SK-N-SH treated with all-trans-retinoic acid at 6 μM for 48 hours (cell line): Measurements from ENCODE around the gene RAMACL.

Source experiments
- ATAC-seq: fragments of 200-7000 bp; cut with Tn5 transposase; 3 replicates; pipeline ENCODE4 v1.9.1; 2020; ENCODE audit warnings: mild to moderate bottlenecking, moderate library complexity
- ARNTL ChIP-seq: fragments of 450-650 bp; formaldehyde crosslinking; IDR thresholded peaks from 2 replicates; pipeline ENCODE4 v1.5.0; 2020; ENCODE audit warnings: low read depth, mild to moderate bottlenecking, moderate library complexity, borderline replicate concordance
- BACH2 ChIP-seq: fragments of 250-450 bp; sonication (Bioruptor Pico); IDR thresholded peaks from 2 replicates; pipeline ENCODE4 v1.9.0; 2021; ENCODE audit warnings: mild to moderate bottlenecking, borderline replicate concordance
- CSDC2 ChIP-seq: fragments of 250-450 bp; sonication (Bioruptor Pico); IDR thresholded peaks from 2 replicates; pipeline ENCODE4 v1.5.0; 2020; ENCODE audit warnings: mild to moderate bottlenecking, moderate library complexity
- GLIS3 ChIP-seq: fragments of 250-450 bp; sonication (Bioruptor Pico); IDR thresholded peaks from 2 replicates; pipeline ENCODE4 v1.5.0; 2020; ENCODE audit warnings: mild to moderate bottlenecking, moderate library complexity
- ISL1 ChIP-seq: fragments of 250-450 bp; sonication (Bioruptor Pico); IDR thresholded peaks from 2 replicates; pipeline ENCODE4 v2.1.2; 2022; ENCODE audit warnings: mild to moderate bottlenecking, moderate library complexity
- SNAI2 ChIP-seq: fragments of 250-450 bp; sonication (Bioruptor Pico); IDR thresholded peaks from 2 replicates; pipeline ENCODE4 v1.5.0; 2020; ENCODE audit warnings: mild to moderate bottlenecking, moderate library complexity
- ZC3H10 ChIP-seq: fragments of 250-450 bp; sonication (Bioruptor Pico); IDR thresholded peaks from 2 replicates; pipeline ENCODE4 v1.5.1; 2021; ENCODE audit warnings: mild to moderate bottlenecking, moderate library complexity
- ZFP3 ChIP-seq: fragments of 250-450 bp; sonication (Bioruptor Pico); IDR thresholded peaks from 2 replicates; pipeline ENCODE4 v1.5.0; 2020; ENCODE audit warnings: mild to moderate bottlenecking, moderate library complexity
- ZFP30 ChIP-seq: fragments of 450-650 bp; formaldehyde crosslinking; IDR thresholded peaks from 2 replicates; pipeline ENCODE4 v1.5.0; 2022; ENCODE audit warnings: mild to moderate bottlenecking, moderate library complexity
- ZNF565 ChIP-seq: fragments of 450-650 bp; formaldehyde crosslinking; conservative IDR thresholded peaks from 2 replicates; pipeline ENCODE4 v1.5.0; 2020; ENCODE audit warnings: low read depth, mild to moderate bottlenecking, moderate library complexity
- ZNF8 ChIP-seq: fragments of 450-650 bp; formaldehyde crosslinking; IDR thresholded peaks from 2 replicates; pipeline ENCODE4 v1.5.0; 2020; ENCODE audit warnings: mild to moderate bottlenecking, moderate library complexity
- TF ChIP-seq, protein P1 (sequence below): fragments of 250-450 bp; sonication (Bioruptor Pico); IDR thresholded peaks from 2 replicates; pipeline ENCODE4 v1.5.1; 2020; ENCODE audit warnings: low read depth, mild to moderate bottlenecking, moderate library complexity
- TF ChIP-seq, protein P2 (sequence below): fragments of 250-450 bp; sonication (Bioruptor Pico); IDR thresholded peaks from 2 replicates; pipeline ENCODE4 v1.5.0; 2020; ENCODE audit warnings: mild to moderate bottlenecking, moderate library complexity
- TF ChIP-seq, protein P3 (sequence below): fragments of 250-450 bp; sonication (Bioruptor Pico); IDR thresholded peaks from 2 replicates; pipeline ENCODE4 v1.8.0; 2021; ENCODE audit warnings: low read depth, mild to moderate bottlenecking, moderate library complexity, borderline replicate concordance
- TF ChIP-seq, protein P4 (sequence below): fragments of 250-450 bp; sonication (Bioruptor Pico); IDR thresholded peaks from 2 replicates; pipeline ENCODE4 v1.5.1; 2021; ENCODE audit warnings: mild to moderate bottlenecking, moderate library complexity
- TF ChIP-seq, protein P5 (sequence below): fragments of 250-450 bp; sonication (Bioruptor Pico); IDR thresholded peaks from 2 replicates; pipeline ENCODE4 v1.8.0; 2020; ENCODE audit warnings: mild to moderate bottlenecking, moderate library complexity, borderline replicate concordance

The RAMACL gene

DNA sequence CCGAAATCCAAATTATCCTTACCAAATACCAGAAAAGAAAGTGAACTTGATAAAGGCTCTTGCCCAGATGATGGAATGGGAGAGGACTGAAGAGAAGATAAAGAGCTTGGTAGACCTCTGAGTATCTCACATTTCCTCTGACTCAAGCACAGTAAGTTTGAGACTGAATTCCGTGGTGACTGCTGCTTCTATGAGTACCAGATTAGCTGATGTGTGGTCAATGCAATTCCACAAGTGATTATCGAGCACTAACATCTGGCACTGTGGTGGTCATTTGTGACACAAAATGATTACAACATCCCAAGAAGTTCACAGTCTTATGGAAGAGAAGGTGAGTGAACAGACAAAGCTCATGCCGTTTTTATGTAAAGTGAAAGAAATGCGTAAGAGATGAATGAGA, 43.1 kb upstream of the RAMACL start:
- no peak for ATAC-seq
- TF ChIP-seq, protein P1, sequence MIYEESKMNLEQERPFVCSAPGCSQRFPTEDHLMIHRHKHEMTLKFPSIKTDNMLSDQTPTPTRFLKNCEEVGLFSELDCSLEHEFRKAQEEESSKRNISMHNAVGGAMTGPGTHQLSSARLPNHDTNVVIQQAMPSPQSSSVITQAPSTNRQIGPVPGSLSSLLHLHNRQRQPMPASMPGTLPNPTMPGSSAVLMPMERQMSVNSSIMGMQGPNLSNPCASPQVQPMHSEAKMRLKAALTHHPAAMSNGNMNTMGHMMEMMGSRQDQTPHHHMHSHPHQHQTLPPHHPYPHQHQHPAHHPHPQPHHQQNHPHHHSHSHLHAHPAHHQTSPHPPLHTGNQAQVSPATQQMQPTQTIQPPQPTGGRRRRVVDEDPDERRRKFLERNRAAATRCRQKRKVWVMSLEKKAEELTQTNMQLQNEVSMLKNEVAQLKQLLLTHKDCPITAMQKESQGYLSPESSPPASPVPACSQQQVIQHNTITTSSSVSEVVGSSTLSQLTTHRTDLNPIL (CRISPR knock-in tag), result no peak
- TF ChIP-seq ZC3H10 (CRISPR knock-in tag) (no peak), CSDC2 (CRISPR knock-in tag) (no peak), ZNF8 (CRISPR knock-in tag) (no peak), ARNTL (CRISPR knock-in tag) (no peak), ZFP3 (CRISPR knock-in tag) (no peak), ZFP30 (CRISPR knock-in tag) (no peak), BACH2 (CRISPR knock-in tag) (no peak), GLIS3 (CRISPR knock-in tag) (no peak)
- TF ChIP-seq, protein P2, sequence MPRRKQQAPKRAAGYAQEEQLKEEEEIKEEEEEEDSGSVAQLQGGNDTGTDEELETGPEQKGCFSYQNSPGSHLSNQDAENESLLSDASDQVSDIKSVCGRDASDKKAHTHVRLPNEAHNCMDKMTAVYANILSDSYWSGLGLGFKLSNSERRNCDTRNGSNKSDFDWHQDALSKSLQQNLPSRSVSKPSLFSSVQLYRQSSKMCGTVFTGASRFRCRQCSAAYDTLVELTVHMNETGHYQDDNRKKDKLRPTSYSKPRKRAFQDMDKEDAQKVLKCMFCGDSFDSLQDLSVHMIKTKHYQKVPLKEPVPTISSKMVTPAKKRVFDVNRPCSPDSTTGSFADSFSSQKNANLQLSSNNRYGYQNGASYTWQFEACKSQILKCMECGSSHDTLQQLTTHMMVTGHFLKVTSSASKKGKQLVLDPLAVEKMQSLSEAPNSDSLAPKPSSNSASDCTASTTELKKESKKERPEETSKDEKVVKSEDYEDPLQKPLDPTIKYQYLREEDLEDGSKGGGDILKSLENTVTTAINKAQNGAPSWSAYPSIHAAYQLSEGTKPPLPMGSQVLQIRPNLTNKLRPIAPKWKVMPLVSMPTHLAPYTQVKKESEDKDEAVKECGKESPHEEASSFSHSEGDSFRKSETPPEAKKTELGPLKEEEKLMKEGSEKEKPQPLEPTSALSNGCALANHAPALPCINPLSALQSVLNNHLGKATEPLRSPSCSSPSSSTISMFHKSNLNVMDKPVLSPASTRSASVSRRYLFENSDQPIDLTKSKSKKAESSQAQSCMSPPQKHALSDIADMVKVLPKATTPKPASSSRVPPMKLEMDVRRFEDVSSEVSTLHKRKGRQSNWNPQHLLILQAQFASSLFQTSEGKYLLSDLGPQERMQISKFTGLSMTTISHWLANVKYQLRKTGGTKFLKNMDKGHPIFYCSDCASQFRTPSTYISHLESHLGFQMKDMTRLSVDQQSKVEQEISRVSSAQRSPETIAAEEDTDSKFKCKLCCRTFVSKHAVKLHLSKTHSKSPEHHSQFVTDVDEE (CRISPR knock-in tag), result no peak
- TF ChIP-seq, protein P3, sequence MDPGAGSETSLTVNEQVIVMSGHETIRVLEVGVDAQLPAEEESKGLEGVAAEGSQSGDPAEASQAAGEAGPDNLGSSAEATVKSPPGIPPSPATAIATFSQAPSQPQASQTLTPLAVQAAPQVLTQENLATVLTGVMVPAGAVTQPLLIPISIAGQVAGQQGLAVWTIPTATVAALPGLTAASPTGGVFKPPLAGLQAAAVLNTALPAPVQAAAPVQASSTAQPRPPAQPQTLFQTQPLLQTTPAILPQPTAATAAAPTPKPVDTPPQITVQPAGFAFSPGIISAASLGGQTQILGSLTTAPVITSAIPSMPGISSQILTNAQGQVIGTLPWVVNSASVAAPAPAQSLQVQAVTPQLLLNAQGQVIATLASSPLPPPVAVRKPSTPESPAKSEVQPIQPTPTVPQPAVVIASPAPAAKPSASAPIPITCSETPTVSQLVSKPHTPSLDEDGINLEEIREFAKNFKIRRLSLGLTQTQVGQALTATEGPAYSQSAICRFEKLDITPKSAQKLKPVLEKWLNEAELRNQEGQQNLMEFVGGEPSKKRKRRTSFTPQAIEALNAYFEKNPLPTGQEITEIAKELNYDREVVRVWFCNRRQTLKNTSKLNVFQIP (CRISPR knock-in tag), result no peak
- TF ChIP-seq, protein P4, sequence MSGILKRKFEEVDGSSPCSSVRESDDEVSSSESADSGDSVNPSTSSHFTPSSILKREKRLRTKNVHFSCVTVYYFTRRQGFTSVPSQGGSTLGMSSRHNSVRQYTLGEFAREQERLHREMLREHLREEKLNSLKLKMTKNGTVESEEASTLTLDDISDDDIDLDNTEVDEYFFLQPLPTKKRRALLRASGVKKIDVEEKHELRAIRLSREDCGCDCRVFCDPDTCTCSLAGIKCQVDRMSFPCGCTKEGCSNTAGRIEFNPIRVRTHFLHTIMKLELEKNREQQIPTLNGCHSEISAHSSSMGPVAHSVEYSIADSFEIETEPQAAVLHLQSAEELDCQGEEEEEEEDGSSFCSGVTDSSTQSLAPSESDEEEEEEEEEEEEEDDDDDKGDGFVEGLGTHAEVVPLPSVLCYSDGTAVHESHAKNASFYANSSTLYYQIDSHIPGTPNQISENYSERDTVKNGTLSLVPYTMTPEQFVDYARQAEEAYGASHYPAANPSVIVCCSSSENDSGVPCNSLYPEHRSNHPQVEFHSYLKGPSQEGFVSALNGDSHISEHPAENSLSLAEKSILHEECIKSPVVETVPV (CRISPR knock-in tag), result no peak
- TF ChIP-seq, protein P5, sequence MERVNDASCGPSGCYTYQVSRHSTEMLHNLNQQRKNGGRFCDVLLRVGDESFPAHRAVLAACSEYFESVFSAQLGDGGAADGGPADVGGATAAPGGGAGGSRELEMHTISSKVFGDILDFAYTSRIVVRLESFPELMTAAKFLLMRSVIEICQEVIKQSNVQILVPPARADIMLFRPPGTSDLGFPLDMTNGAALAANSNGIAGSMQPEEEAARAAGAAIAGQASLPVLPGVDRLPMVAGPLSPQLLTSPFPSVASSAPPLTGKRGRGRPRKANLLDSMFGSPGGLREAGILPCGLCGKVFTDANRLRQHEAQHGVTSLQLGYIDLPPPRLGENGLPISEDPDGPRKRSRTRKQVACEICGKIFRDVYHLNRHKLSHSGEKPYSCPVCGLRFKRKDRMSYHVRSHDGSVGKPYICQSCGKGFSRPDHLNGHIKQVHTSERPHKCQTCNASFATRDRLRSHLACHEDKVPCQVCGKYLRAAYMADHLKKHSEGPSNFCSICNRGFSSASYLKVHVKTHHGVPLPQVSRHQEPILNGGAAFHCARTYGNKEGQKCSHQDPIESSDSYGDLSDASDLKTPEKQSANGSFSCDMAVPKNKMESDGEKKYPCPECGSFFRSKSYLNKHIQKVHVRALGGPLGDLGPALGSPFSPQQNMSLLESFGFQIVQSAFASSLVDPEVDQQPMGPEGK (CRISPR knock-in tag), result no peak

DNA sequence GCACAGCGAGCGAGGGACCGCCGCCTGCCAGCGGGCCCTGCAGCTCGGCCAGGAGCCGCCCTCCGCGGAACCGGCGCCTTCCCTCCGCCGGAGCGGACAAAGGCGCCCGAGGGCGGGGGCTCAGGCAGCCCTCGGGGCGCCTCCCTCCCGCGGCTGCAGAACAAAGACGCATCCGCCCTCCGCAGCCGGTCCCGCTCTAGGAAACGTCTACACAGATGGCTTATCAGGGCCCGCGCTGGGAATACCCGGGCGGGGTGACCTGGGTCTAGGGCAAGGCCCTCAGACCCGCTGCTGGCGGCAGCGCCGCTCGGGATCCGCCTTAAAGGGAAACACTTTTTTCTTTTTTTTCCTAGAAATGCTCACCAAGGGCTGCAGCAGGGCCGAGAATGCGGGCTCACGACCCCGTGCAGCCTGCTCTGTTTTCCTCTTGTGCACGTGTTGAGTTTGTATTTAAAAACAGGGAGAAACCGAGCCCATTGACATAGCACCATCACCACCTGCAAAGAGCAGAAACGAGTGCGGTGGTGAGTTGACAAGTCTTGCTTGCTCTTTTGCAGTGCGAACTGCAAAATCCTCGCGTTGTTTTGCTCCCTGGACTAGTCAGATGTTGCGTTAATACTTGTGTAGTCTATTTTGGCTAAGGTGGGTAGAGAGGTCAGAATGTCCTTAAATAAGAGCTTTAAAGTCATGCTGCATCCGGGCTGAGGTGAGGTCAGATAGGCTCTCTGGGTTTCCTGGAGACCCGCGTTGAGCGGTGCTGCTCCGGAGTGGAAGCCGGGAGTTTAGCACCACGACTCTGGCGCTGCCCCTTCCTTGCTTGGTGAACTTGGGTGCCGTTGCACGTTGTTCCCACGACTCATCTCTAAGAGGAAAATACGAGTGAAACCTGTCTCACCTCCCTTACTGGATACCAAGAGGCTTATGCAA, 41.7 kb upstream of the RAMACL start:
- TF ChIP-seq ZFP3 (CRISPR knock-in tag) (peak; percentile 87), ARNTL (CRISPR knock-in tag) (no peak)
- ATAC-seq, result peak; percentile 43

DNA sequence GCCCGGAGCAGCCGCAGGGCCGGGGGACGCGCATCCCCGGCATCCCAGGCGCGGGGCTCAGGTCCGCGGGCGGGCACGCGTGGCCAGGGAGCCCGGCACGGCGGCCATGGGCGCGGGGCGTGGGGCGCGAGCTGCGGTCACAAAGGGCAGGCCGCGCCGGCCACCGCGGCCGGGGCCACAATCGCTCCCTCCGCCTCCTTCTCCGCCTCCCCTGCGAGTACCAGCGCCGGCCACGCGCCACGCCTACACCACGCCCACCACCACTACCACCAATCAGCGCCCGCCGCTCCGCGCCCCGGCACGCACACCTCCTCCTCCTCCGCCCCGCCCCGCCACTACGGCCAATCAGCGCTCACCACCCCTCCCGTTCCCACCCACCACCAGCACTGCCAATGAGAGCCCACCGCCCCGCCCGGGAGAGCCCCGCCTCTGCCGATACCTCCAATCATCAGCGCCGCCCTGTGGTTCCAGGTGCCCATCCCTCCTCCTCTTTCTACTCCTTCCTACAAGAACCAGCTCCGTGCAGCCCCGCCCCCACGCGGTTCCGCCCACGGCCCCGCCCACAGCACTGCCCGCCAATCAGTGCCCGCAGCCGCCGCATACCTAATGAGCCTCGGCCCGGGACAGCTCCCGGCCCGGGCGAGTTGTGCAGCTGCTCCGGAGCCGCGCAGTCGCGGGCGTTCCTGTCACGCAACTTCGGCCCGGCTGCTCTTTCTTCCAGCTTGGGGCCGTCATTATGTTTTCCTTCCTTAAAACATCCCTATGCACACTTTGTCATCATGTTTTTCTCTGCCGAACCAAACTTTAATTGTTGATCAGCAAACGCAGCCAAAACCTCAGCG, 40.8 kb upstream of the RAMACL start, which contains the start of gene RPS6KA2:
Gene RPS6KA2, minus strand, starts transcription at position 219 of the 842 bp plus-strand sequence. CDS start 232 bp downstream, outside the sequence.
- TF ChIP-seq, protein P2 (CRISPR knock-in tag), result no peak
- no peak for TF ChIP-seq ZNF565
- TF ChIP-seq GLIS3 (CRISPR knock-in tag), result no peak
- 0 out of 2 replicates have a peak, but pooled peaks have one; percentile 33 for TF ChIP-seq SNAI2 (CRISPR knock-in tag)
- TF ChIP-seq ISL1 (CRISPR knock-in tag), result no peak
- peak; percentile 88 for ATAC-seq
